GM10266 (cell line): ENCODE data around the gene SCFD2.

ENCODE experiments used
- DNase-seq: peaks from one replicate; pipeline ENCODE4 v3.0.0; 2012; ENCODE audit errors: extremely low spot score
- CTCF ChIP-seq: IDR thresholded peaks from 2 replicates; pipeline ENCODE4 v1.5.1; 2012; ENCODE audit warnings: mild to moderate bottlenecking, low read depth; ENCODE audit not compliant: control insufficient read depth, insufficient read depth; ENCODE audit errors: missing control alignments

Gene SCFD2

GRCh38 chr4:52869656-52870055 lies 496.2 kb downstream of the SCFD2 start:
- DNase-seq: no peak
- TF ChIP-seq CTCF: no peak

- DNase-seq: no peak
- TF ChIP-seq CTCF: no peak
These were observed 496.7 kb downstream of the SCFD2 start for GRCh38 chr4:52869196-52869595.

- no peak for TF ChIP-seq CTCF
- DNase-seq: no peak
These were observed 497.7 kb downstream of the SCFD2 start for GRCh38 chr4:52868133-52868532.

GRCh38 chr4:52867163-52867562 lies 498.7 kb downstream of the SCFD2 start:
- DNase-seq: no peak
- TF ChIP-seq CTCF: no peak

GRCh38 chr4:52866734-52867133 lies 499.1 kb downstream of the SCFD2 start:
- no peak for DNase-seq
- TF ChIP-seq CTCF: no peak

- TF ChIP-seq CTCF: no peak
These were observed 500.6 kb downstream of the SCFD2 start for GRCh38 chr4:52865300-52865699.

GRCh38 chr4:52864793-52865192 lies 501.1 kb downstream of the SCFD2 start:
- no peak for DNase-seq

More at GRCh38 chr4:52865300-52865699, 500.6 kb downstream of the SCFD2 start:
- DNase-seq: no peak

More at GRCh38 chr4:52864793-52865192, 501.1 kb downstream of the SCFD2 start:
- no peak for TF ChIP-seq CTCF
